K562 (cell line): Measurements from ENCODE around the gene KIF17. TPM values are rescaled to one million over a fixed set of nuclear protein-coding genes. Genes with fewer than 3 reads are reported as not detected.

Source experiments
- BRF2 ChIP-seq: IDR thresholded peaks from 3 replicates; pipeline ENCODE4 v1.6.1; 2011; ENCODE audit warnings: borderline replicate concordance, mild to moderate bottlenecking; ENCODE audit not compliant: insufficient read length, insufficient read depth
- E2F5 ChIP-seq: sonication (generic); formaldehyde crosslinking; IDR thresholded peaks from 2 replicates; pipeline ENCODE4 v1.8.0; 2022; ENCODE audit warnings: mild to moderate bottlenecking, missing genetic modification reagents
- HMGXB4 ChIP-seq: sonication (generic); formaldehyde crosslinking; IDR thresholded peaks from 2 replicates; pipeline ENCODE4 v1.8.1; 2023; ENCODE audit warnings: mild to moderate bottlenecking, missing genetic modification reagents
- MCM2 ChIP-seq: fragments of 450-650 bp; IDR thresholded peaks from 2 replicates; pipeline ENCODE4 v1.6.1; 2017; ENCODE audit warnings: low read depth, mild to moderate bottlenecking
- MLLT1 ChIP-seq, 2 experiments: fragments of 450-650 bp; IDR thresholded peaks; 2 replicates each; pipeline ENCODE4 v1.6.1; 2016
- MNT ChIP-seq, 2 experiments: fragments of 450-650 bp; conservative IDR thresholded peaks; 2 replicates each; pipeline ENCODE4 v1.6.1; 2017; ENCODE audit warnings: mild to moderate bottlenecking in 2 of 2, moderate library complexity in 2 of 2
- NFRKB ChIP-seq: fragments of 450-650 bp; IDR thresholded peaks from 2 replicates; pipeline ENCODE4 v1.6.1; 2016; ENCODE audit warnings: low read depth
- POLR2H ChIP-seq: IDR thresholded peaks from 2 replicates; pipeline ENCODE4 v1.6.1; 2016; ENCODE audit warnings: missing genetic modification characterization, low read depth, mild to moderate bottlenecking, control low read depth, missing compliant biosample characterization, moderate library complexity
- PTBP1 ChIP-seq: fragments of 200-400 bp; formaldehyde crosslinking; IDR thresholded peaks from 2 replicates; pipeline ENCODE4 v1.6.1; 2017; ENCODE audit warnings: low read depth, low read length
- SMAD3 ChIP-seq: fragments of 450-650 bp; formaldehyde crosslinking; conservative IDR thresholded peaks from 2 replicates; pipeline ENCODE4 v1.4.0; 2020; ENCODE audit warnings: mild to moderate bottlenecking
- SP2 ChIP-seq: IDR thresholded peaks from 2 replicates; pipeline ENCODE4 v1.6.1; 2011; ENCODE audit warnings: mild to moderate bottlenecking, low read depth, low read length, moderate library complexity; ENCODE audit not compliant: poor library complexity, severe bottlenecking; ENCODE audit errors: extremely low read depth
- U2AF2 ChIP-seq: fragments of 200-400 bp; formaldehyde crosslinking; optimal IDR thresholded peaks from 2 replicates; pipeline ENCODE3; 2017; ENCODE audit warnings: low read depth, mild to moderate bottlenecking, low read length
- ZBTB17 ChIP-seq: fragments of 450-650 bp; formaldehyde crosslinking; IDR thresholded peaks from 2 replicates; pipeline ENCODE4 v1.4.0; 2020; ENCODE audit warnings: mild to moderate bottlenecking
- ZNF395 ChIP-seq: fragments of 200-800 bp; sonication (Bioruptor generic); IDR thresholded peaks from 2 replicates; pipeline ENCODE4 v1.6.1; 2017; ENCODE audit warnings: missing genetic modification characterization, missing compliant biosample characterization
- ZNF431 ChIP-seq: sonication (generic); formaldehyde crosslinking; IDR thresholded peaks from 2 replicates; pipeline ENCODE4 v1.8.0; 2022; ENCODE audit warnings: mild to moderate bottlenecking, missing genetic modification reagents
- polyA plus RNA-seq, 8 experiments: library from polyadenylated mRNA; depleted of rRNA in 4 of 8; stranded (reverse) in 5 of 8; unstranded in 3 of 8; fragments of >200 nt; fragmentation: Nextera tagmentation in 2 of 8; fragmentation: Illumina TruSeq in 1 of 8; extraction: Ambion mirVana in 2 of 8; extraction: Trizol in 1 of 8; gene quantifications; 2 replicates each; pipeline versions ENCODE4 v1.2.1 to v1.2.3, GENCODE V29; 2011 to 2014; ENCODE audit warnings: inconsistent platforms in 1 of 8, missing spikeins in 1 of 8
- total RNA-seq, 7 experiments: library from RNA; depleted of rRNA in 6 of 7; stranded (reverse); fragments of >200 nt in 6 of 7; fragmentation: Illumina TruSeq in 2 of 7; extraction: Trizol in 2 of 7; gene quantifications; 2 replicates each; pipeline versions ENCODE4 v1.2.1 to v1.2.3, GENCODE V29; 2011 to 2021; ENCODE audit warnings: low replicate concordance in 1 of 7
- TF ChIP-seq, protein P1 (sequence below): fragments of 450-650 bp; IDR thresholded peaks from 2 replicates; pipeline ENCODE4 v1.6.1; 2014; ENCODE audit warnings: low read depth, mild to moderate bottlenecking, moderate library complexity, borderline replicate concordance

Gene KIF17
- total and polyA plus RNA-seq, 9 of the 15 experiments (the other 6 are each of a cell fraction or from before 2014, with no cell fraction given) = 0.04 to 0.47 (median 0.18) TPM; not detected in 5

DNA sequence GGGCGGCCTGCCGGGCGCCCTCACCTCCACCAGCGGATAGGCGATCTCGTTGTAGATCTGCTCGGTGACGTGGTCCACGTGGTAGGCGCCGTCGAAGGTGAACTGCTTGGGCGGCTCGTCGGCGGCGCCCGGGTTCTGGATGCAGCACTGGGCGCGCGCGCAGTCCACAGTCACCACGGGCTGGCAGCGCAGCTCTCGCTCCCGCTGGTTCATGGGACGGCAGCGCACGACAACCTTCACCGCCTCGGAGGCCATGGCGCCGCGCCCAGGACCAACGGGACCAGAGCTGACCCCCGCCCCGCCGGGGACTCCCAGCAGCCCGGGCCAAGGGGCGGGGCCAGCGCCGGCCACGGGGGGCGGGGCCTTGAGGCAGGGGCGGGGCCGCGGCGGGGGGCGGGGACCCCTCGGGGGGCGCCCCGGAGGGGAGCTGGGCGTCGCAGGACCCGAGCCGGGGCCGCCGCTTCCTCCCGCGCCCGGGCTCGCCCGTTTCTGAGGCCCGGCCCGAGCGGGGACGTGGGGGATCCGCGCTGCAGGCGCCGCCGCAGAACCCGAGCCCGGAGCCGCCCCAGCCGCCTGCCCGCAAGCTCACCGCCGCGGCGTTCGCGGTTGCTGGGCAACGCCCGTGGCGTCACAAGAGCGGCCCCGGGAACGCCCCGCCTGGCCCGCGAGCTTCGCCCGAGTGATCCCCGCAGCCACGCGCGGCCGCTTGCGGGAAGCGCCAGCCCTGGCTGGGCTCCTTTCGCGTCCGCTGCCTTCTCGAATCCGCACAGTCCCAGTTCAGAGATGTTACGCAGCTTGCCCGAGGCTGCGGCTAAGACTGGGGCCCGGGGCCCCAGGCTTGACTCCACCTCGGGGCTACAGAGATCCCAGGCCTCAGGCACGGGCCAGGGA, at the start of gene KIF17 (continued):
- TF ChIP-seq ZNF395 (CRISPR knock-in tag) (no peak), POLR2H (tag) (no peak), BRF2 (no peak), PTBP1 (no peak), SP2 (no peak), NFRKB (no peak), MLLT1 (IDR thresholded peaks at IDR 0.05) (no peak), MCM2 (no peak), U2AF2 (no peak), SMAD3 (CRISPR knock-in tag) (no peak), ZNF431 (CRISPR knock-in tag) (no peak), MNT (conservative IDR thresholded peaks at IDR 0.05) (peak in 1 of 2 experiments; percentile 10; a peak in 2 of 4 replicates), E2F5 (CRISPR knock-in tag) (no peak), HMGXB4 (no peak), ZBTB17 (CRISPR knock-in tag) (no peak)
- TF ChIP-seq, protein P1, sequence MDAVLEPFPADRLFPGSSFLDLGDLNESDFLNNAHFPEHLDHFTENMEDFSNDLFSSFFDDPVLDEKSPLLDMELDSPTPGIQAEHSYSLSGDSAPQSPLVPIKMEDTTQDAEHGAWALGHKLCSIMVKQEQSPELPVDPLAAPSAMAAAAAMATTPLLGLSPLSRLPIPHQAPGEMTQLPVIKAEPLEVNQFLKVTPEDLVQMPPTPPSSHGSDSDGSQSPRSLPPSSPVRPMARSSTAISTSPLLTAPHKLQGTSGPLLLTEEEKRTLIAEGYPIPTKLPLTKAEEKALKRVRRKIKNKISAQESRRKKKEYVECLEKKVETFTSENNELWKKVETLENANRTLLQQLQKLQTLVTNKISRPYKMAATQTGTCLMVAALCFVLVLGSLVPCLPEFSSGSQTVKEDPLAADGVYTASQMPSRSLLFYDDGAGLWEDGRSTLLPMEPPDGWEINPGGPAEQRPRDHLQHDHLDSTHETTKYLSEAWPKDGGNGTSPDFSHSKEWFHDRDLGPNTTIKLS = no peak
